B cell (primary cell): Measurements from ENCODE around the gene TBC1D20.

Source experiments
- CTCF ChIP-seq: fragments of 200-600 bp; IDR thresholded peaks from one replicate; pipeline ENCODE4 v1.8.0; 2022; ENCODE audit warnings: antibody characterized with exemption, mild to moderate bottlenecking
- EZH2 ChIP-seq: IDR thresholded peaks from 2 replicates; pipeline ENCODE4 v1.6.1; 2012; ENCODE audit warnings: borderline replicate concordance, low read depth, mild to moderate bottlenecking, moderate library complexity, low read length; ENCODE audit not compliant: insufficient read depth, poor library complexity, severe bottlenecking

- TF ChIP-seq CTCF (no peak), EZH2 (no peak)
These were observed 63.1 kb downstream of the TBC1D20 start for GRCh38 chr20:399182-399707.
